Gastrocnemius medialis (tissue), 4 donors: ENCODE measurements around the gene SMCHD1.

ENCODE experiments used
- POLR2A ChIP-seq, 2 donors: fragments of 450-650 bp; IDR thresholded peaks; one replicate each; pipeline ENCODE4 v1.6.1; 2017; ENCODE audit warnings: antibody characterized with exemption in 2 of 2, mild to moderate bottlenecking in 2 of 2, moderate library complexity in 2 of 2
- TF ChIP-seq, protein P1 (sequence below), 5 experiments: fragments of 450-650 bp in 3 of 5; fragments of 200-600 bp in 2 of 5; sonication (generic) in 2 of 5; IDR thresholded peaks in 4 of 5; conservative IDR thresholded peaks in 1 of 5; 1 replicate in 4 of 5; 2 replicates in 1 of 5; pipeline ENCODE4 v1.5.1; 2016 to 2019; ENCODE audit warnings: antibody characterized with exemption in 5 of 5, mild to moderate bottlenecking in 3 of 5, moderate library complexity in 3 of 5

- TF ChIP-seq, protein P1, sequence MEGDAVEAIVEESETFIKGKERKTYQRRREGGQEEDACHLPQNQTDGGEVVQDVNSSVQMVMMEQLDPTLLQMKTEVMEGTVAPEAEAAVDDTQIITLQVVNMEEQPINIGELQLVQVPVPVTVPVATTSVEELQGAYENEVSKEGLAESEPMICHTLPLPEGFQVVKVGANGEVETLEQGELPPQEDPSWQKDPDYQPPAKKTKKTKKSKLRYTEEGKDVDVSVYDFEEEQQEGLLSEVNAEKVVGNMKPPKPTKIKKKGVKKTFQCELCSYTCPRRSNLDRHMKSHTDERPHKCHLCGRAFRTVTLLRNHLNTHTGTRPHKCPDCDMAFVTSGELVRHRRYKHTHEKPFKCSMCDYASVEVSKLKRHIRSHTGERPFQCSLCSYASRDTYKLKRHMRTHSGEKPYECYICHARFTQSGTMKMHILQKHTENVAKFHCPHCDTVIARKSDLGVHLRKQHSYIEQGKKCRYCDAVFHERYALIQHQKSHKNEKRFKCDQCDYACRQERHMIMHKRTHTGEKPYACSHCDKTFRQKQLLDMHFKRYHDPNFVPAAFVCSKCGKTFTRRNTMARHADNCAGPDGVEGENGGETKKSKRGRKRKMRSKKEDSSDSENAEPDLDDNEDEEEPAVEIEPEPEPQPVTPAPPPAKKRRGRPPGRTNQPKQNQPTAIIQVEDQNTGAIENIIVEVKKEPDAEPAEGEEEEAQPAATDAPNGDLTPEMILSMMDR (IDR thresholded peaks at IDR 0.05 in 4 of 5, conservative IDR thresholded peaks at IDR 0.05 in 1 of 5) = no peak
- no peak for TF ChIP-seq POLR2A (IDR thresholded peaks at IDR 0.05)
Observed at GRCh38 chr18:2827061-2827460, 171.5 kb downstream of the SMCHD1 start.
